Measurements from ENCODE around the gene IDH2. TPM values are rescaled to one million over a fixed set of nuclear protein-coding genes. Genes with fewer than 3 reads are reported as not detected.

Gene IDH2
- total RNA-seq, 1 experiment from 2014 or later, result 93.4 TPM

- H3K27ac ChIP-seq (ENCODE audit: low read length), result no peak overlapping the region
- H3K4me2 ChIP-seq (ENCODE audit: low read depth, low read length, poor library complexity, severe bottlenecking), result no peak overlapping the region
- no peak for DNase-seq
- H3K9me2 ChIP-seq (replicated peaks; ENCODE audit: insufficient read depth, low read length), result no peaks in the 10 kb centered on the region
- H3K9ac ChIP-seq (ENCODE audit: low read length), result no peak overlapping the region
- no peak overlapping the region for H2AFZ ChIP-seq (ENCODE audit: low read length)
- H3K27me3 ChIP-seq (ENCODE audit: low read length), result no peaks in the 10 kb centered on the region
- H3K4me3 ChIP-seq (ENCODE audit: low read length), result no peak overlapping the region
- peaks cover 2% of the 10 kb centered on the region for H3K4me1 ChIP-seq (ENCODE audit: low read length)
- no peaks in the 10 kb centered on the region for H3K79me2 ChIP-seq (ENCODE audit: low read length)
- no peaks in the 10 kb centered on the region for H4K20me1 ChIP-seq (ENCODE audit: insufficient read depth, low read depth, low read length)
- H3K9me3 ChIP-seq (ENCODE audit: low read length), result no peaks in the 10 kb centered on the region
- H3K36me3 ChIP-seq (ENCODE audit: insufficient read depth, low read length), result no peaks in the 10 kb centered on the region
These were observed 24.5 kb upstream of the IDH2 start for GRCh38 chr15:90126596-90127435.

DNA sequence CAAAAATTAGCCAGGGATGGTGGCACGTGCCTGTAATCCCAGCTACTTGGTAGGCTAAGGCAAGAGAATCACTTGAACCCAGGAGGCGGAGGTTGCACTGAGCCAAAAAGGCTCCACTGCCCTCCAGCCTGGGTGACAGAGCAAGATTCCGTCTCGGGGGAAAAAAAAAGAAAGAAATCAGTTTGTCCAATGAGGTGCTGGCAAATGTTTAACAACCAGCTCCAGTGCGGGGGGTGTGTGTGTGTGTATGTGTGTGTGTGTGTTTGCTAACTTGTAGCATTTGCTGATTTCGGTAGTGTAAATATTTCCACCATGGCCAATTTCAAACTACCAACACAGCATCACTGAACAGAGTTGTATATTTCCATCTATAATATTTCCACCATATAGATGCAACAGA lies 23.8 kb upstream of the IDH2 start:
- no peak for DNase-seq
- no peak overlapping the region for H3K4me2 ChIP-seq (ENCODE audit: low read depth, low read length, poor library complexity, severe bottlenecking)
- no peak overlapping the region for H3K9ac ChIP-seq (ENCODE audit: low read length)
- no peaks in the 10 kb centered on the region for H3K9me3 ChIP-seq (ENCODE audit: low read length)
- no peaks in the 10 kb centered on the region for H3K36me3 ChIP-seq (ENCODE audit: insufficient read depth, low read length)
- H3K79me2 ChIP-seq (ENCODE audit: low read length), result no peaks in the 10 kb centered on the region
- no peaks in the 10 kb centered on the region for H3K27me3 ChIP-seq (ENCODE audit: low read length)
- H2AFZ ChIP-seq (ENCODE audit: low read length), result no peak overlapping the region
- peaks cover 3% of the 10 kb centered on the region for H3K4me1 ChIP-seq (ENCODE audit: low read length)
- no peaks in the 10 kb centered on the region for H3K9me2 ChIP-seq (replicated peaks; ENCODE audit: insufficient read depth, low read length)
- no peak overlapping the region for H3K27ac ChIP-seq (ENCODE audit: low read length)
- H4K20me1 ChIP-seq (ENCODE audit: insufficient read depth, low read depth, low read length), result no peaks in the 10 kb centered on the region
- no peak overlapping the region for H3K4me3 ChIP-seq (ENCODE audit: low read length)

DNA sequence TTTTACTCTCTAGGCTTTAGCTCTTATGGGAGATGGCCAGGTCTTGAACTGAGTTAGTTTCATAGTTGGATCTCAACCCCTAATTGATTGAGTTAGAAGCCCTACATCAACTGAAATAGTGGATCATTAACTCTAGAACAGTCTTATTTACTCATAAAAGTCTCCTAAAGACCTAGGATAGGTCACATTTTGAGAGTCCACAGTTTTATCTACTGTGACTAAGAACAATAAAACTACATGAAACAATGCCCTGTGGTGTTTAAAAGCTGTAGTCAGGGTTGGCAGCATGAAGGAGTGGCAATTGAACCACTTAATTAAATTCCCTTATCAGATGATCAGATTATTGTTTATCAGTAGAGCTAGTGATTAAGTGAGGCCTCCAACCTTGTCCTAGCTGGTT lies 22.2 kb upstream of the IDH2 start:
- Histone ChIP-seq H3K9me3 (ENCODE audit: low read length) (no peaks in the 10 kb centered on the region), H3K36me3 (ENCODE audit: insufficient read depth, low read length) (no peaks in the 10 kb centered on the region), H3K9me2 (replicated peaks; ENCODE audit: insufficient read depth, low read length) (no peaks in the 10 kb centered on the region), H3K27ac (ENCODE audit: low read length) (no peak overlapping the region), H3K27me3 (ENCODE audit: low read length) (no peaks in the 10 kb centered on the region), H2AFZ (ENCODE audit: low read length) (no peak overlapping the region), H3K4me1 (ENCODE audit: low read length) (peaks cover 7% of the 10 kb centered on the region), H3K4me3 (ENCODE audit: low read length) (no peak overlapping the region), H4K20me1 (ENCODE audit: insufficient read depth, low read depth, low read length) (no peaks in the 10 kb centered on the region), H3K79me2 (ENCODE audit: low read length) (no peaks in the 10 kb centered on the region), H3K9ac (ENCODE audit: low read length) (no peak overlapping the region), H3K4me2 (ENCODE audit: low read depth, low read length, poor library complexity, severe bottlenecking) (no peak overlapping the region)
- no peak for DNase-seq

DNA sequence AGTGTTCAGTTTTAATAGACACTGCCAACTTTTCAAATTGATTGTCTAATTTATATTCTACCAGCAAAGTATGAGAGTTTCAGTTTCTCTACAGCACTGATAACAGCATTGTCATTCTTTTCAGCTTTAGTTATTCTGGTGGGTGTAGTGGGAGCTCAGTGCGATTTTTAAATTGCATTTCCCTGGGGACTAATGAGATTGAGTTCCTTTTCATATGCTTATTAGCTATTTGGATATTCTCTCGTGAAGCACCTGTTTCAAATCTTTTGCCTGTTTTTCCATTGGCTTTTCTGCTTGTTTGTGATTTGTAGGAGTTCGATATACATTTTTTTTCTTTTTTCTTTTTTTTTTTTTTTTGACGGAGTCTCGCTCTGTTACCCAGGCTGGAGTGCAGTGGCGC lies 18.8 kb upstream of the IDH2 start:
- H3K4me3 ChIP-seq (ENCODE audit: low read length), result no peak overlapping the region
- no peaks in the 10 kb centered on the region for H3K27me3 ChIP-seq (ENCODE audit: low read length)
- no peak for DNase-seq
- H2AFZ ChIP-seq (ENCODE audit: low read length), result no peak overlapping the region
- no peaks in the 10 kb centered on the region for H3K9me2 ChIP-seq (replicated peaks; ENCODE audit: insufficient read depth, low read length)
- no peaks in the 10 kb centered on the region for H3K9me3 ChIP-seq (ENCODE audit: low read length)
- H4K20me1 ChIP-seq (ENCODE audit: insufficient read depth, low read depth, low read length), result no peaks in the 10 kb centered on the region
- H3K27ac ChIP-seq (ENCODE audit: low read length), result no peak overlapping the region
- no peak overlapping the region for H3K9ac ChIP-seq (ENCODE audit: low read length)
- peaks cover 7% of the 10 kb centered on the region for H3K4me1 ChIP-seq (ENCODE audit: low read length)
- H3K36me3 ChIP-seq (ENCODE audit: insufficient read depth, low read length), result no peaks in the 10 kb centered on the region
- no peaks in the 10 kb centered on the region for H3K79me2 ChIP-seq (ENCODE audit: low read length)
- H3K4me2 ChIP-seq (ENCODE audit: low read depth, low read length, poor library complexity, severe bottlenecking), result peak overlapping the region; percentile 32

- H3K9ac ChIP-seq (ENCODE audit: low read length), result no peak overlapping the region
- H3K36me3 ChIP-seq (ENCODE audit: insufficient read depth, low read length), result no peaks in the 10 kb centered on the region
- H3K27me3 ChIP-seq (ENCODE audit: low read length), result 0 out of 2 replicates have a peak, but pooled peaks cover 3% of the 10 kb centered on the region
- H3K4me2 ChIP-seq (ENCODE audit: low read depth, low read length, poor library complexity, severe bottlenecking), result no peak overlapping the region
- DNase-seq, result no peak
- no peaks in the 10 kb centered on the region for H3K9me2 ChIP-seq (replicated peaks; ENCODE audit: insufficient read depth, low read length)
- no peak overlapping the region for H2AFZ ChIP-seq (ENCODE audit: low read length)
- H3K27ac ChIP-seq (ENCODE audit: low read length), result no peak overlapping the region
- peaks cover 7% of the 10 kb centered on the region for H3K4me1 ChIP-seq (ENCODE audit: low read length)
- H4K20me1 ChIP-seq (ENCODE audit: insufficient read depth, low read depth, low read length), result no peaks in the 10 kb centered on the region
- H3K4me3 ChIP-seq (ENCODE audit: low read length), result no peak overlapping the region
- H3K9me3 ChIP-seq (ENCODE audit: low read length), result peaks cover 7% of the 10 kb centered on the region
- H3K79me2 ChIP-seq (ENCODE audit: low read length), result no peaks in the 10 kb centered on the region
These were observed 17.1 kb upstream of the IDH2 start for GRCh38 chr15:90119367-90119766.

GRCh38 chr15:90115783-90116182 lies 13.5 kb upstream of the IDH2 start:
- Histone ChIP-seq H3K27me3 (ENCODE audit: low read length) (0 out of 2 replicates have a peak, but pooled peaks cover 4% of the 10 kb centered on the region), H3K4me3 (ENCODE audit: low read length) (no peak overlapping the region), H3K79me2 (ENCODE audit: low read length) (no peaks in the 10 kb centered on the region), H3K36me3 (ENCODE audit: insufficient read depth, low read length) (no peaks in the 10 kb centered on the region), H3K9me3 (ENCODE audit: low read length) (peaks cover 12% of the 10 kb centered on the region), H3K9me2 (replicated peaks; ENCODE audit: insufficient read depth, low read length) (no peaks in the 10 kb centered on the region), H3K9ac (ENCODE audit: low read length) (no peak overlapping the region), H2AFZ (ENCODE audit: low read length) (no peak overlapping the region), H3K4me2 (ENCODE audit: low read depth, low read length, poor library complexity, severe bottlenecking) (no peak overlapping the region), H3K4me1 (ENCODE audit: low read length) (peaks cover 2% of the 10 kb centered on the region), H3K27ac (ENCODE audit: low read length) (no peak overlapping the region), H4K20me1 (ENCODE audit: insufficient read depth, low read depth, low read length) (no peaks in the 10 kb centered on the region)
- DNase-seq, result no peak

GRCh38 chr15:90114451-90114901 lies 12.2 kb upstream of the IDH2 start:
- Histone ChIP-seq H3K79me2 (ENCODE audit: low read length) (no peaks in the 10 kb centered on the region), H3K4me1 (ENCODE audit: low read length) (no peaks in the 10 kb centered on the region), H3K9ac (ENCODE audit: low read length) (no peak overlapping the region), H3K4me2 (ENCODE audit: low read depth, low read length, poor library complexity, severe bottlenecking) (no peak overlapping the region), H2AFZ (ENCODE audit: low read length) (no peak overlapping the region), H3K9me2 (replicated peaks; ENCODE audit: insufficient read depth, low read length) (no peaks in the 10 kb centered on the region), H3K36me3 (ENCODE audit: insufficient read depth, low read length) (no peaks in the 10 kb centered on the region), H3K4me3 (ENCODE audit: low read length) (no peak overlapping the region), H4K20me1 (ENCODE audit: insufficient read depth, low read depth, low read length) (no peaks in the 10 kb centered on the region), H3K27me3 (ENCODE audit: low read length) (0 out of 2 replicates have a peak, but pooled peaks cover 4% of the 10 kb centered on the region), H3K9me3 (ENCODE audit: low read length) (peaks cover 12% of the 10 kb centered on the region), H3K27ac (ENCODE audit: low read length) (no peak overlapping the region)
- no peak for DNase-seq

- no peaks in the 10 kb centered on the region for H3K4me1 ChIP-seq (ENCODE audit: low read length)
- no peaks in the 10 kb centered on the region for H3K9me2 ChIP-seq (replicated peaks; ENCODE audit: insufficient read depth, low read length)
- no peak for DNase-seq
- no peak overlapping the region for H2AFZ ChIP-seq (ENCODE audit: low read length)
- H3K4me3 ChIP-seq (ENCODE audit: low read length), result no peak overlapping the region
- 0 out of 2 replicates have a peak, but pooled peaks cover 4% of the 10 kb centered on the region for H3K27me3 ChIP-seq (ENCODE audit: low read length)
- H3K79me2 ChIP-seq (ENCODE audit: low read length), result no peaks in the 10 kb centered on the region
- H3K4me2 ChIP-seq (ENCODE audit: low read depth, low read length, poor library complexity, severe bottlenecking), result no peak overlapping the region
- H3K9ac ChIP-seq (ENCODE audit: low read length), result no peak overlapping the region
- no peaks in the 10 kb centered on the region for H3K36me3 ChIP-seq (ENCODE audit: insufficient read depth, low read length)
- no peaks in the 10 kb centered on the region for H4K20me1 ChIP-seq (ENCODE audit: insufficient read depth, low read depth, low read length)
- H3K27ac ChIP-seq (ENCODE audit: low read length), result no peak overlapping the region
- peaks cover 12% of the 10 kb centered on the region for H3K9me3 ChIP-seq (ENCODE audit: low read length)
These were observed 10.9 kb upstream of the IDH2 start for GRCh38 chr15:90113166-90113565.
